NT2/D1 (cell line): ENCODE results near the gene NOTCH3.

Experiments used
- SUZ12 ChIP-seq: IDR thresholded peaks from 2 replicates; pipeline ENCODE4 v1.6.1; 2011; ENCODE audit not compliant: insufficient read length, insufficient read depth; ENCODE audit errors: extremely low read depth
- YY1 ChIP-seq: IDR thresholded peaks from 2 replicates; pipeline ENCODE4 v1.6.1; 2011; ENCODE audit not compliant: insufficient read length, insufficient read depth
- ZNF274 ChIP-seq: IDR thresholded peaks from 2 replicates; pipeline ENCODE4 v1.6.1; 2011; ENCODE audit warnings: mild to moderate bottlenecking, low read depth, low read length

DNA sequence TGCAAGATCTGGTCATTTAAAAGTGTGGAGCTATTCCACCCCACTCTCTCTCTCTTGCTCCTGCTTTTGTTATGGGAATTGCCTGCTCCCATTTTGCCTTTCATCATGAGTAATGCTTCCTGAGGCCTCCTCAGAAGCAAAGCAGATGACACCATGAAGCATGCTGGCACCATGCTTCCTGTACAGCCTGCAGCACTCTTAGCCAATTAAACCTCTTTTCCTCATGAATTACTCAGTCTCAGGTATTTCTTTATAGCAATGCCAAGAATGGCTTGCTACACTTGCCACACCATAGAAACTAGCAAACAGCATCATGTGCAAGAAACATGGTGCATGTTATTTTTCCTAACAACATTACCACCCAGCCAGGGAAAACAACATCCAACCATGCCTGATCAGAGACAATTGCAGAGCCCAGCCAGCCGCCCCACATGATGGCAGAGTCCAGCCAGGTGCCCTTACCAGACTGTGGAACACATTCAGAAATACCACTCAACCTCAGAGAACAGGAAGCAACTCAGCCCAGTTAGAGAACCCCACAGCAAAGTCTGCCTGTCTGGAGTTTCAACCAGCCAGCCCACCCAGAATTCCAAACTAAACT lies 56.6 kb downstream of the NOTCH3 start:
- no peak for TF ChIP-seq YY1
- TF ChIP-seq ZNF274 = no peak
- no peak for TF ChIP-seq SUZ12
